OCI-LY7 (cell line): ENCODE measurements around the gene KIAA0930.

ENCODE experiments used
- EZH2phosphoT487 ChIP-seq: fragments of 200-600 bp; sonication (generic); IDR thresholded peaks from 2 replicates; pipeline ENCODE4 v1.6.1; 2018; ENCODE audit warnings: low read depth, borderline replicate concordance, mild to moderate bottlenecking, mixed run types, antibody characterized with exemption, low read length, moderate library complexity, mixed read lengths
- TF ChIP-seq, protein P1 (sequence below): fragments of 200-600 bp; sonication (generic); conservative IDR thresholded peaks from 2 replicates; pipeline ENCODE4 v1.5.1; 2014; ENCODE audit warnings: mild to moderate bottlenecking, antibody characterized with exemption, low read length, moderate library complexity, mixed read lengths

DNA sequence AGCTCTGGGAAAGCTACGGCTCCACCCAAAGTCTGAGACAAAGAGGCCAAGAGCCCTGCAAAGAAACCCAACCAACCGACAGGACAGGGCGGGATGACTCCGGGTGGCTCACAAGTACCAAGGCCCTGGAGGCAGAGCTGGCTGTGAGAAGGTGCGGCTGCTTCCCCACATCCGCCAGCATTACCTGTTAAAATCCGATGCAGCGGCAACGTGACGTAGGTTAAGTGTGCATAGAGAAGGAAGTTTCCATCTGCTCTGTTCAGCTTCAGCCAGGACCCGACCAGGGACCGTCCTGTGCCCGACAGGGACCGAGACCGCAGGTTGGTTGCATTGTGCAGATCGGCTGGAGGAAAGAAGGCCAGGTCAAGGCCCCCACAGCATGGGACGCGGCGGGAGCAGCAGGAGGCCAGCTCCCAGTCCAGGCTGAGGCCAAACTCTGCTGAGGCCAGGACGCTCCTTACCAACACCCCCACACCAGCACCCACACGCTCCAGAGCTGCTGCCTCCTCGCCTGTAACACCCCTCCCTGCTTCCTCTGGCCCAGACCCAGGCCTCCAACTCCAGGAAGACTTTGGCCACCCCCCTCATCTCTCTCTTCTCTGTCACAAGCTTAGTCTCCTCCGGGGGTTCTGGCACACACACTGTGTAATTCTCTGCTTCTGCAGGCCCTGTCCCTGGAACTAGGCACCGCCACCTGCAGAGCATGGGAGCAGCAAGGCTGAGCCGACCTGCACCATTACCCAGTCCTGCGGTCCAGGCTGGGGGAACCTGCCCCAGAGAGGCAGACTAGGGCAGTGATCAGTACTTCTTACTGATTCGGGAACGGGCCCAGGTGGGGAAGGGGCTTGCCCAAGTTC lies 42.9 kb downstream of the KIAA0930 start:
- TF ChIP-seq, protein P1, sequence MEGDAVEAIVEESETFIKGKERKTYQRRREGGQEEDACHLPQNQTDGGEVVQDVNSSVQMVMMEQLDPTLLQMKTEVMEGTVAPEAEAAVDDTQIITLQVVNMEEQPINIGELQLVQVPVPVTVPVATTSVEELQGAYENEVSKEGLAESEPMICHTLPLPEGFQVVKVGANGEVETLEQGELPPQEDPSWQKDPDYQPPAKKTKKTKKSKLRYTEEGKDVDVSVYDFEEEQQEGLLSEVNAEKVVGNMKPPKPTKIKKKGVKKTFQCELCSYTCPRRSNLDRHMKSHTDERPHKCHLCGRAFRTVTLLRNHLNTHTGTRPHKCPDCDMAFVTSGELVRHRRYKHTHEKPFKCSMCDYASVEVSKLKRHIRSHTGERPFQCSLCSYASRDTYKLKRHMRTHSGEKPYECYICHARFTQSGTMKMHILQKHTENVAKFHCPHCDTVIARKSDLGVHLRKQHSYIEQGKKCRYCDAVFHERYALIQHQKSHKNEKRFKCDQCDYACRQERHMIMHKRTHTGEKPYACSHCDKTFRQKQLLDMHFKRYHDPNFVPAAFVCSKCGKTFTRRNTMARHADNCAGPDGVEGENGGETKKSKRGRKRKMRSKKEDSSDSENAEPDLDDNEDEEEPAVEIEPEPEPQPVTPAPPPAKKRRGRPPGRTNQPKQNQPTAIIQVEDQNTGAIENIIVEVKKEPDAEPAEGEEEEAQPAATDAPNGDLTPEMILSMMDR: no peak
- TF ChIP-seq EZH2phosphoT487: no peak
